Measurements from ENCODE around the gene UBTD1.

DNA sequence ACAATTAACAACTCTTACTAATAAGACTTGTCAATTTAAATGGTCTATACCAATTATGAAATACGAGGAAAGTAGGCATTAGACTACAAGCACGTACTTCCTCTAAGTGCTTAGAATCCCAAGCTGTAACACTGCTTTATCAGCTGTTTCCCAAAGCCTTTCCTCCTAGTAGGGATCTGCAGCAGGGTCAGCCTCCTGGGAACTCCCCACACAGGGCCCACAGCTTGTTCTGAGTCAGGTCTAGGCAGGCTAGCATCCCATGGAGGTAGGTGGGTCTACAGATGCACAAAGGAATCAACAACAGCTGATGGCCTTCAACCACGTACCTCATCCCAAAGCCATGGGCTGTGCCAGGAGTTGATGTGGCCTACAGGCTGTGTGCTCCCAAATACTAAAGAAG lies 15.2 kb upstream of the UBTD1 start:
- TF ChIP-seq CTCF (IDR thresholded peaks at IDR 0.05) (no peak), POLR2A (IDR thresholded peaks at IDR 0.05) (no peak)
